SKM-1 treated with dmso at 0.1 percent for 144 hours (cell line): ENCODE results near the gene SAMD14.

Experiments
- DNase-seq: peaks from one replicate; lab custom pipeline; 2025; ENCODE audit not compliant: unreplicated experiment; lab: John Stamatoyannopoulos, UW

SAMD14 gene

GRCh38 chr17:50133769-50134099, 3.8 kb upstream of the SAMD14 start:
- no peak for DNase-seq

GRCh38 chr17:50133028-50133768, 3.2 kb upstream of the SAMD14 start:
- no peak for DNase-seq

GRCh38 chr17:50132104-50132794, 2.3 kb upstream of the SAMD14 start:
- no peak for DNase-seq

- DNase-seq: no peak
Observed at GRCh38 chr17:50130559-50131305, 772 bp upstream of the SAMD14 start.

- DNase-seq: no peak
Observed at GRCh38 chr17:50129353-50129727, 620 bp downstream of the SAMD14 start.

- DNase-seq: no peak
Observed at GRCh38 chr17:50128441-50129352, 1.3 kb downstream of the SAMD14 start.

- DNase-seq: peak; percentile 61
Observed at GRCh38 chr17:50127697-50128361, 2.1 kb downstream of the SAMD14 start.

- no peak for DNase-seq
Observed at GRCh38 chr17:50125420-50125997, 4.5 kb downstream of the SAMD14 start.

- DNase-seq: no peak
Observed at GRCh38 chr17:50123649-50124349, 6.2 kb downstream of the SAMD14 start.

- no peak for DNase-seq
Observed at GRCh38 chr17:50122945-50123344, 7.0 kb downstream of the SAMD14 start.

GRCh38 chr17:50120475-50121253, 9.3 kb downstream of the SAMD14 start:
- no peak for DNase-seq

- no peak for DNase-seq
Observed at GRCh38 chr17:50118828-50119218, 11.1 kb downstream of the SAMD14 start.

GRCh38 chr17:50118076-50118827, 11.7 kb downstream of the SAMD14 start:
- no peak for DNase-seq

- no peak for DNase-seq
Observed at GRCh38 chr17:50117202-50118051, 12.5 kb downstream of the SAMD14 start.

GRCh38 chr17:50115756-50116155, 14.2 kb downstream of the SAMD14 start:
- no peak for DNase-seq

GRCh38 chr17:50114849-50115357, 15.1 kb downstream of the SAMD14 start:
- DNase-seq: peak; percentile 75

- no peak for DNase-seq
Observed at GRCh38 chr17:50114401-50114800, 15.6 kb downstream of the SAMD14 start.
